Liver (tissue), 9 donors: ENCODE data around the gene CEACAM7. TPM values are rescaled to one million over a fixed set of nuclear protein-coding genes. Genes with fewer than 3 reads are reported as not detected.

Source experiments
- DNase-seq: peaks from one replicate; pipeline ENCODE4 v3.0.0-alpha.2; 2017; ENCODE audit warnings: low spot score
- H3K27ac ChIP-seq, 2 donors: one replicate each; pipeline ENCODE4 v1.7.0; 2013; ENCODE audit warnings: inconsistent platforms in 2 of 2, low read length in 2 of 2, control low read depth in 1 of 2, low read depth in 1 of 2, mild to moderate bottlenecking in 1 of 2
- H3K27me3 ChIP-seq, 4 donors: one replicate each; pipeline versions ENCODE4 v1.6.1 to v1.7.0; 2013; ENCODE audit warnings: low read length in 3 of 4, inconsistent platforms in 1 of 4, mild to moderate bottlenecking in 1 of 4, moderate library complexity in 1 of 4; ENCODE audit not compliant: control insufficient read depth in 4 of 4, insufficient read depth in 4 of 4
- H3K36me3 ChIP-seq, 4 donors: one replicate each; pipeline versions ENCODE4 v1.6.1 to v1.7.0; 2013; ENCODE audit warnings: low read length in 3 of 4, mild to moderate bottlenecking in 3 of 4, low read depth in 1 of 4, moderate library complexity in 1 of 4; ENCODE audit not compliant: control insufficient read depth in 4 of 4, insufficient read depth in 3 of 4
- H3K4me1 ChIP-seq, 4 donors: one replicate each; pipeline versions ENCODE4 v1.6.1 to v1.7.0; 2013; ENCODE audit warnings: low read length in 3 of 4, mild to moderate bottlenecking in 3 of 4, moderate library complexity in 1 of 4; ENCODE audit not compliant: control insufficient read depth in 4 of 4, insufficient read depth in 4 of 4
- H3K4me3 ChIP-seq, 3 donors: one replicate each; pipeline versions ENCODE4 v1.6.1 to v1.7.0; 2013; ENCODE audit warnings: low read length in 3 of 3, control low read depth in 1 of 3, low read depth in 1 of 3, mild to moderate bottlenecking in 1 of 3
- H3K9ac ChIP-seq, 2 donors: one replicate each; pipeline ENCODE4 v1.7.0; 2013; ENCODE audit warnings: low read length in 2 of 2, mild to moderate bottlenecking in 2 of 2, moderate library complexity in 2 of 2, control low read depth in 1 of 2, low read depth in 1 of 2
- H3K9me3 ChIP-seq, 4 donors: one replicate each; pipeline versions ENCODE4 v1.6.1 to v1.7.0; 2013; ENCODE audit warnings: low read length in 3 of 4; ENCODE audit not compliant: control insufficient read depth in 4 of 4
- CTCF ChIP-seq: fragments of 150-350 bp; IDR thresholded peaks from 2 replicates; pipeline ENCODE4 v1.5.1; 2017; ENCODE audit warnings: improper control_type of control experiment, low read depth, low read length; ENCODE audit not compliant: missing input control
- EGR1 ChIP-seq, 2 donors: IDR thresholded peaks; 2 replicates each; pipeline ENCODE4 v1.6.1; 2016 to 2018; ENCODE audit warnings: antibody characterized with exemption in 2 of 2, low read depth in 2 of 2
- FOXA1 ChIP-seq: IDR thresholded peaks from 2 replicates; pipeline ENCODE4 v1.6.1; 2016; ENCODE audit warnings: antibody characterized with exemption
- FOXA2 ChIP-seq: IDR thresholded peaks from 2 replicates; pipeline ENCODE4 v1.6.1; 2016; ENCODE audit warnings: antibody characterized with exemption
- GABPA ChIP-seq, 2 donors: IDR thresholded peaks in 1 of 2; conservative IDR thresholded peaks in 1 of 2; 2 replicates each; pipeline ENCODE4 v1.6.1; 2016; ENCODE audit warnings: antibody characterized with exemption in 2 of 2, mild to moderate bottlenecking in 1 of 2, moderate library complexity in 1 of 2
- HNF4A ChIP-seq, 2 donors: conservative IDR thresholded peaks; 2 replicates each; pipeline ENCODE4 v1.6.1; 2016; ENCODE audit warnings: antibody characterized with exemption in 2 of 2, mild to moderate bottlenecking in 2 of 2
- HNF4G ChIP-seq: IDR thresholded peaks from 2 replicates; pipeline ENCODE4 v1.6.1; 2016; ENCODE audit warnings: antibody characterized with exemption
- JUND ChIP-seq, 2 donors: IDR thresholded peaks; 2 replicates each; pipeline ENCODE4 v1.6.1; 2016; ENCODE audit warnings: antibody characterized with exemption in 2 of 2
- MAX ChIP-seq: IDR thresholded peaks from 2 replicates; pipeline ENCODE4 v1.6.1; 2016; ENCODE audit warnings: antibody characterized with exemption
- NR2F2 ChIP-seq: IDR thresholded peaks from 2 replicates; pipeline ENCODE4 v1.6.1; 2016; ENCODE audit warnings: antibody characterized with exemption
- RAD21 ChIP-seq, 2 donors: IDR thresholded peaks; 2 replicates each; pipeline ENCODE4 v1.6.1; 2016; ENCODE audit warnings: antibody characterized with exemption in 2 of 2, mild to moderate bottlenecking in 2 of 2
- REST ChIP-seq: IDR thresholded peaks from 2 replicates; pipeline ENCODE4 v1.6.1; 2016; ENCODE audit warnings: antibody characterized with exemption, mild to moderate bottlenecking
- RXRA ChIP-seq, 2 donors: IDR thresholded peaks; 2 replicates each; pipeline ENCODE4 v1.6.1; 2017 to 2018; ENCODE audit warnings: antibody characterized with exemption in 2 of 2, mild to moderate bottlenecking in 1 of 2
- SP1 ChIP-seq: IDR thresholded peaks from 2 replicates; pipeline ENCODE4 v1.6.1; 2018; ENCODE audit warnings: antibody characterized with exemption, mild to moderate bottlenecking
- TAF1 ChIP-seq: conservative IDR thresholded peaks from 2 replicates; pipeline ENCODE4 v1.6.1; 2016; ENCODE audit warnings: antibody characterized with exemption, mild to moderate bottlenecking
- YY1 ChIP-seq: IDR thresholded peaks from 2 replicates; pipeline ENCODE4 v1.6.1; 2016; ENCODE audit warnings: antibody characterized with exemption, mild to moderate bottlenecking
- WGBS: extraction: QIAGEN DNeasy Blood & Tissue Kit; methylation state at CpG from one replicate; pipeline ENCODE4 v1.1.7; 2013; 5-methylcytosine and 5-hydroxymethylcytosine counted together
- polyA plus RNA-seq, 2 donors: library from polyadenylated mRNA; stranded (reverse) in 1 of 2; unstranded in 1 of 2; fragments of 200-250 nt in 1 of 2; fragments of >200 nt in 1 of 2; fragmentation: Nextera tagmentation in 1 of 2; extraction: Ambion mirVana in 1 of 2; gene quantifications; one replicate each; pipeline versions ENCODE4 v1.2.1 to v1.2.3, GENCODE V29; 2013 to 2015
- total RNA-seq, 2 donors: library from RNA; depleted of rRNA; stranded (reverse); fragments of >200 nt; gene quantifications; one replicate each; pipeline ENCODE4 v1.2.3, GENCODE V29; 2014
- TF ChIP-seq, protein P1 (sequence below): IDR thresholded peaks from 2 replicates; pipeline ENCODE4 v1.6.1; 2016; ENCODE audit warnings: antibody characterized with exemption
- TF ChIP-seq, protein P2 (sequence below): IDR thresholded peaks from 2 replicates; pipeline ENCODE4 v1.6.1; 2016; ENCODE audit warnings: antibody characterized with exemption
- donor health status: healthy.
- donor health status: healthy.
- donor health status: healthy.
- donor health status: healthy.
- donor health status: healthy.

The CEACAM7 gene
- total and polyA plus RNA-seq, 4 donors, result 0.03 TPM; not detected in 3

GRCh38 chr19:41652250-41652649 lies 35.8 kb downstream of the CEACAM7 start:
- DNase-seq, result no peak
- no peaks in the 10 kb centered on the region for H3K4me1 ChIP-seq
- no peak overlapping the region for H3K4me3 ChIP-seq
- H3K36me3 ChIP-seq, result no peaks in the 10 kb centered on the region
- H3K27me3 ChIP-seq, result peaks cover 0 to 5% (median 3%) of the 10 kb centered on the region in 4 donors
- TF ChIP-seq RAD21 (IDR thresholded peaks at IDR 0.05) (no peak), NR2F2 (no peak), EGR1 (IDR thresholded peaks at IDR 0.05; ENCODE audit: low read depth in 2 of 2) (no peak), FOXA1 (no peak), SP1 (no peak), RXRA (IDR thresholded peaks at IDR 0.05) (no peak), CTCF (no peak), GABPA (IDR thresholded peaks at IDR 0.05 in 1 of 2, conservative IDR thresholded peaks at IDR 0.05 in 1 of 2) (no peak), JUND (IDR thresholded peaks at IDR 0.05) (no peak), MAX (no peak), HNF4A (conservative IDR thresholded peaks at IDR 0.05) (no peak), REST (no peak), FOXA2 (no peak), TAF1 (no peak), HNF4G (no peak)
- TF ChIP-seq, protein P1, sequence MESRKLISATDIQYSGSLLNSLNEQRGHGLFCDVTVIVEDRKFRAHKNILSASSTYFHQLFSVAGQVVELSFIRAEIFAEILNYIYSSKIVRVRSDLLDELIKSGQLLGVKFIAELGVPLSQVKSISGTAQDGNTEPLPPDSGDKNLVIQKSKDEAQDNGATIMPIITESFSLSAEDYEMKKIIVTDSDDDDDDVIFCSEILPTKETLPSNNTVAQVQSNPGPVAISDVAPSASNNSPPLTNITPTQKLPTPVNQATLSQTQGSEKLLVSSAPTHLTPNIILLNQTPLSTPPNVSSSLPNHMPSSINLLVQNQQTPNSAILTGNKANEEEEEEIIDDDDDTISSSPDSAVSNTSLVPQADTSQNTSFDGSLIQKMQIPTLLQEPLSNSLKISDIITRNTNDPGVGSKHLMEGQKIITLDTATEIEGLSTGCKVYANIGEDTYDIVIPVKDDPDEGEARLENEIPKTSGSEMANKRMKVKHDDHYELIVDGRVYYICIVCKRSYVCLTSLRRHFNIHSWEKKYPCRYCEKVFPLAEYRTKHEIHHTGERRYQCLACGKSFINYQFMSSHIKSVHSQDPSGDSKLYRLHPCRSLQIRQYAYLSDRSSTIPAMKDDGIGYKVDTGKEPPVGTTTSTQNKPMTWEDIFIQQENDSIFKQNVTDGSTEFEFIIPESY, result no peak
- TF ChIP-seq, protein P2, sequence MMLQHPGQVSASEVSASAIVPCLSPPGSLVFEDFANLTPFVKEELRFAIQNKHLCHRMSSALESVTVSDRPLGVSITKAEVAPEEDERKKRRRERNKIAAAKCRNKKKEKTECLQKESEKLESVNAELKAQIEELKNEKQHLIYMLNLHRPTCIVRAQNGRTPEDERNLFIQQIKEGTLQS, result no peak
- H3K27ac ChIP-seq, result no peak overlapping the region
- H3K9me3 ChIP-seq, result no peaks in the 10 kb centered on the region
- 64% methylated on average over 5 of the region's 5 CpGs for WGBS
- no peak overlapping the region for H3K9ac ChIP-seq

- no peaks in the 10 kb centered on the region for H3K9me3 ChIP-seq
- no peaks in the 10 kb centered on the region for H3K36me3 ChIP-seq
- TF ChIP-seq GABPA (IDR thresholded peaks at IDR 0.05 in 1 of 2, conservative IDR thresholded peaks at IDR 0.05 in 1 of 2) (no peak), REST (no peak), YY1 (no peak), FOXA1 (no peak), NR2F2 (no peak), JUND (IDR thresholded peaks at IDR 0.05) (no peak), FOXA2 (no peak), SP1 (no peak), RAD21 (IDR thresholded peaks at IDR 0.05) (no peak), MAX (no peak)
- H3K27me3 ChIP-seq, result peaks cover 0 to 5% (median 1%) of the 10 kb centered on the region in 4 donors
- 54% methylated on average over 3 of the region's 3 CpGs for WGBS
- no peaks in the 10 kb centered on the region for H3K4me1 ChIP-seq
- no peak overlapping the region for H3K27ac ChIP-seq
- DNase-seq, result no peak
- H3K9ac ChIP-seq, result no peak overlapping the region
- no peak overlapping the region for H3K4me3 ChIP-seq
Measured at GRCh38 chr19:41649827-41650226, 38.2 kb downstream of the CEACAM7 start.
